Limb (tissue), 2 donors: ENCODE measurements around the gene POC1B.

Source experiments
- DNase-seq, 2 donors: peaks; one replicate each; pipeline ENCODE4 v3.0.0-alpha.2; 2016; ENCODE audit errors: extremely low spot score in 2 of 2

The POC1B gene

DNA sequence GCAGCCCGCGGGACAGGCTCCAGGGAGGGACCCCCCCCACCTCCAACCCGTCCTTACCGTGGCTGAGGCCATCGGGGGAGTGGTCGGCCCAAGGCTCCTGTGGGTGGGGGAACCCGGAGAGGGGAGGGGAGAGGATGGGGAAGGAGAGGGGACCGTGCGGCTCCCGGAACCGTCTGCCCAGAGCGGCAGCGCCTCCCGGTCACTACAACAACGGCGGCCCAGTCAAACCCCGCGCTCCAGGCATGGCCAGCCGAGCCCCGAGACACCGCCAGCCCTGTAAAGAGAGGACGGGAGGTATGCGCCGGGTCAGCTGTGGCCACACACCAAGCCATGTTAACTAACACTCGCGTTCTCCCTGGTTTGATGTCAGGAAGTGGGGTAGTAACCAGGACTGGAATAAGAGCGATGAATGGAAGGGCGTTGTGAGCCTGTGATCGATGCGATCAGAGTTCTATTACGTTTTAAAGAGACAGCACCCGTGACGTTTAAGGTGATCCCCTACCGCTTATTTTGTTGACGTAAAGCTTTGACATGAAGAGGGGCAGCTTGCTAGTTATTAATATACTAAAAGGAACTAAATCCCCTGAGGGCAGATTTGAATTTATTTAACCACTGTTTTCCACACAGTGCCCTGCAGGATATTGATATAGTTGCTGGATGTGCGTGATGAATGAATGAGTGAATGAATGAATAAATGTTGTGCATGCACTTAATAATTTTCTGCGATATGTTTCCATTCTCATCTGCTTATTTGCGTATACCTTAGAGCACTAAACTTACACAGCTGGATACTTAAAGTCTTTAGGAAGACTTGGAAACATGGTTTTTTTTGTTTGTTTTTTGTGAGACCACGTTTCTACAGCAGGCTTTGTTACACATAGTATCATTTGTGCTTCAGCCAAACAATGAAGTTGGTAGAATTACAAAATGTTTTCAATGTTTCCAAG, at the start of gene POC1B:
TSS of gene POC1B (minus strand) at position 224 of the 947 bp plus-strand sequence. CDS start at position 72, 152 bp downstream.
- DNase-seq = peak; percentile 84 to 91

DNA sequence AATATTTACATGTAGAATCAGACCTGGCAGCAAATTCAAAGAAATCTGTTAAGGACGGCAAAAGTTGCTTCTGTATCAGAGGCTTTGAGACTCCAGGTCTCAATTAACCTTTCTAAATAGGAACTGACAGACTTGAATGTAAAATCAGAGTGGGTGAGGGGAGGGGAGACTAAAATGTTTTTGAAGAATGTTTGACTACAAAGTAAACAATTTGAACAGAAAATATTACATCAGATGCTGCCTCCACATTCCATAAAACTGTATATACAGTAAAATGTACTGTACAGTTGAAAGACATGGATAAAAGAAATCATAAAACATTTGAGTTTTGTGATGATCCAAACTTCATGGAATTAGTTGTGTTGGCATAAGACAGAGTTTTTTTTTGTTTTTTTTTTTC, 49.5 kb upstream of the POC1B start:
- no peak for DNase-seq

DNA sequence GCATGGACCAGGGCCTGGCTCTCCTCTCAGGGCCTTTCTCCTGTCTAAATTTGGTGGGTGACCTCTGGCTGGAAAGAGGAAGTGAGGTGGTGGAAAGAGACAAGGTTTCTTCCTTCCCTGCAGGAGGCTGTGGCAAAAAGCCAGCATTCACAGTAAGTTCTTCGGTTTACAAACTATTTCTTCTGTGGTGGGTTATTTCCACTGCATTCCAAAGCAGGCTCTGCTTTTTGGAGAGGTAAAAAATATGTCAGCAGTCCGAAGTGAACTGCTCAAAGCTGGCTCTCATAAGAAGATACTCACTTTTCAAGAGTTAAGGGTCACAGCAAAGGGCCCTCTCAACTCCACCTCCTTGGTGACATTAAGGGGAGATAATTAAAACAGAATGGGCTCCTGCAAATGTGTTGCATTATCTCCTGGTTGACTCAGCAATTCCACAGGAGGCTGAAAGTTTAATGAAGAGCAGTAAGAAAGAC, 48.9 kb upstream of the POC1B start:
- DNase-seq = peak; percentile 20 to 31

GRCh38 chr12:89573051-89573810, 47.4 kb upstream of the POC1B start:
- no peak for DNase-seq

- no peak for DNase-seq
Measured at GRCh38 chr12:89571491-89572195, 45.8 kb upstream of the POC1B start.

GRCh38 chr12:89568484-89568883, 42.6 kb upstream of the POC1B start:
- no peak for DNase-seq

GRCh38 chr12:89567691-89568239, 41.9 kb upstream of the POC1B start:
- DNase-seq = no peak

GRCh38 chr12:89566615-89567014, 40.8 kb upstream of the POC1B start:
- no peak for DNase-seq

DNA sequence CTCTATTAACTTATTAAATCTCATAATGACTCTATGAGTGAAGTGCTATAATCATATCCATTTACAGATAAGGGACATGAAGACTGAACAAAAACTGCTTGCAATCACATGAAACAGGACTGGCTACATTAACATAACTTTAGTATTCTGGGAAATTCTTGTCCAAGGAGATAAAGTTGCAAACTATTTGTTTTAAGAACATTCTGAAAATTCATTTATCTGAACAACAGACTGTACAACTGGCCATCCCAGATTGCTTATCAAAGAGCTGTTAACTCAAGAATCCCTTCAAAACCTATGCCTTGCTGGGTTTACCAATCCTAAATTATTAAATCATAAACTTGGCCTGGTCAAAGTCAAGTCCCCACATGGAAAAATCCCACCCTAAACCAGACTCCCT, 39.2 kb upstream of the POC1B start:
- DNase-seq = no peak

GRCh38 chr12:89559753-89560152, 33.9 kb upstream of the POC1B start:
- no peak for DNase-seq

DNA sequence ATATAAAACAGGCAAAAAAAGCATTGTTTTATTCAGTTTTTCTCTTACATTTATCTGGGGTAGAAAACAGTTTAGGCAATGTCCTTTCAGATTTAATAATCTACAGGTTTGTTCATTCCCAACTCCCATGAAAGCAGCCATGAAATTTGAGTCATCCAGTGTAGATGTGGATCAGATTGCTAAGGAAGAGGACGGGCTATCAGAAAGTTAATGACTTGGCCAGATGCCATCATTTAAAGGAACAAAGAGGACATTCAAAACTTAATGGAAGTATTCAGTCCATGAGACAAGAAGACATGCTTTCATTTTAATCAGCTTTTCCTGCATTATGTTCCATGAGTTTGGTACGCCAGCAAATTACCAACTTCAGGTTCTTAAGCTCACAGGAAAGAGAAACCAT, 31.1 kb upstream of the POC1B start:
- DNase-seq = no peak

DNA sequence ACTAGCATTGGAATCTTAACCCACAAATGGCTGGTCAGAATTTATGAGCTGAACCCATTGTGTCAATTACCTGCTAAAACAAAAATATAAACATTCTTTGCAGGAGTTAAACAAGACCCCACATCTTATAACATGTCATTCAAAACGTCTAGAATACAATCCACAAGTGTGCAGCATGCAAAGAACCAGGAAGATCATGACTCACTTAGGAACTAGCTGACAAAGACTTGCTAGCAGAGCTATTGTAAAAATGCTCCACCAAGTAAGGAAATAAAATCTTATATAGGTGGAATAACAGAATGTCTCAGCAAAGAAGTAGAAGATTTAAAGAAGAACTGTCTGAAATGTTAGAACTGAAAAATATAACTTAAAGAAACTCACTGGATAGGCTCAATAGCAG, 26.5 kb upstream of the POC1B start:
- DNase-seq = no peak

GRCh38 chr12:89551747-89552146, 25.9 kb upstream of the POC1B start:
- no peak for DNase-seq

GRCh38 chr12:89547101-89547500, 21.3 kb upstream of the POC1B start:
- DNase-seq = no peak

DNA sequence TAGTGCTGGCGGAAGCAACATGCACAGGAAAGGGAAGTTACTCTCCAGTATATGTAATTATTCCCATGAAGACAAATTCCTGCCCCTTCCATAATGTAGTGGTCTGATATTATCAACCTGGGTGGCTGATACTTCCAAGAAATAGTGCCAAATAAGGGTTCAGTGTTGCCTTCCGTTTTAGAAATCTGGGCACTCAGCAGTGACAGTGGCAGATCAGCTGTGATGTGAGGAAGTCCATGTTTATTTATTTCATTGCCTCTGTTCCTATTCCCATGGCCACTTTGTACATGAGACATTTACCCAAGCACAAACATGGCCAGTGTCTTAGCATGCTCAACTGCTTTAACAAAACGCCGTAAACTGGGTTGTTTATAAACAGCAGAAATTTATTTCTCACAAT, 20.3 kb upstream of the POC1B start:
- no peak for DNase-seq

DNA sequence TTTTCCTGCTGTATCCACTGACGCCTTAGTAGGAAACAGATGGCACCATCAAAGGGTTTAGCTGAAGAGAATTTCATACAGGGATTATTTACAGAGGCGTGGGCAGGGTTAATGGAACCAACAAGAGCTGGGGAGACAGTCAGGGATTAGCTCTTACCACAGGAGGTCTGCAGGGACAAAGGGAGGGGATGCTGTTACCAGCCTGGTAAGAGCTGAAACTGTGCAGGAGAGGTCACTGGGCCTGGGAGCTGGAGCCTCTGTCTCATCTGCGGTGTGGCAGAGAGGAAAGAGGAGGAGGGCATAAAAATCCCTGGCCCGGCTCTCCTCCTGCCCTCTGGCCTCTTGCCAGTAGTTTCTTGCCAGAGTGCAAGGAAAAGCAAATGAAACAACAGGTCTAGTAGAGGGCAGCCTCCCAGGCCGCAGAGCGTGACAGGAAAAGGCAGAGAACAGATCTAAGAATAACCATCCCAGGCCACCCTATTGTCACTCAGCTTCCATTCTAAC, 18.9 kb upstream of the POC1B start:
- DNase-seq = peak; percentile 24 to 45

GRCh38 chr12:89544022-89544421, 18.2 kb upstream of the POC1B start:
- DNase-seq = no peak

DNA sequence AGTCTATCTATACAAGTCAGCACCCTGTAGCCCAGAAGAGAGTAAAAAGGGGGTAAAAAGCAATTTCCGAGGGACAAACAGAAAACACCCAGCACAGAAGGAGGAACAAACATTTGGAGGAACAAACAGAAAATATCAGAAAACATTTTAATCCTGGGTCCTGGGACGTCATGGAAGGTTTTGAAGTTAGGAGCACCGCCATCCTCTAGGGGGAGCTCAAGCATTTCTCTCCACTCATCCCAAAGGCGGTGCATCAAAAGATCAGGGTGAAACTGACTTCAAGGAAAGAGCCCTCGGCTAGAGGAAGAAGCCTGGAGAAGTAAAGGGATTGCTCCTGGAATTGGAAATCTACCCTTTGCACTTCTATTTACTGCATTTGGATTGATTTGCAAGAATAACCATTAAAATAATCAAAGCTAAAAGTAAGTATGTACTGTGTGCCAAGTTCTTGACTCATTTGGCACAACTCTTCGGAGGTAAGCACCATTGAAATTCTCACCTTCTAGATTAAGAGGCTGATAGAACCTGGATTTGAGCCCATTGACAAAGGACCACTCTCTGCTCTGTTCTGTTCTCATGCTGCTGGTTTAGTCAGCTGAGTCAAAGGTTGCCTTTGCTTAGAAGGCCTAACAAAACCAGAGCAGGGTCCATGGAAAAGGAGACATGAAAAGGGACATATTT, 17.2 kb upstream of the POC1B start:
- DNase-seq = peak; percentile 76 to 86

- DNase-seq = no peak
Measured at GRCh38 chr12:89542236-89542635, 16.4 kb upstream of the POC1B start.

DNA sequence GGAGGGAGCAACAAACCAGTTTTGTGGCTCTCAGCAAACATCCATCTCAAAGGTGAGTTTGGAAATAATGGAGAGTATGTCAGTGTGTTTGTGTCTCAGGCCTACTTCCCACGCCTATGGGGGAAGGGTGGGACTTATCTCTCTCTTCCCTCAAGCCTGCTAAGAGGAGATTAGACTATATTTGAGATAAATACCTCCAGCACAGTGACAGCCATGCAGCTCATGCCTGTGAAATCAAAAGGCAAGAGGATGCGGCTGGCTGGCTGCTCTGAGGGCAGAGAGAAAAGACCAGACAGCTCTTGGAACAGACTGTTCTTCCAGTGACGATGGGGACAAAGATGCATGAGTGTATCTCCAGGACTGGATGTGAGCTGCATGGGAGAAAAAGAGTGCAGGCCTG, 14.7 kb upstream of the POC1B start:
- no peak for DNase-seq
